ENCODE results near the gene TMEM63A. TPM values are rescaled to one million over a fixed set of nuclear protein-coding genes. Genes with fewer than 3 reads are reported as not detected.

TMEM63A gene
- total and polyA plus RNA-seq, 2 experiments from 2014 or later, result 11.9 to 13.5 TPM

- in situ Hi-C loops (cut with MboI), result no loop called here
- Histone ChIP-seq H3K79me2 (ENCODE audit: insufficient read depth) (peaks cover 22% of the 10 kb centered on the region), H3F3A (ENCODE audit: insufficient read depth) (peaks cover 4% of the 10 kb centered on the region; the same call in 1 of the 2 replicates), H3K4me3 (no peak overlapping the region), H3K9me2 (ENCODE audit: insufficient read depth) (no peaks in the 10 kb centered on the region), H3K9me3 (ENCODE audit: low read depth) (no peaks in the 10 kb centered on the region), H3K4me1 (ENCODE audit: insufficient read depth) (peaks cover 12% of the 10 kb centered on the region; the same call in 1 of the 2 replicates), H3K27me3 (replicated peaks; ENCODE audit: insufficient read depth) (no peaks in the 10 kb centered on the region), H3K27ac (no peak overlapping the region), H3K9ac (no peak overlapping the region), H4K20me1 (ENCODE audit: insufficient read depth) (no peaks in the 10 kb centered on the region; the same call in 1 of the 2 replicates), H3K36me3 (ENCODE audit: low read depth) (0 out of 2 replicates have a peak, but pooled peaks cover 2% of the 10 kb centered on the region), H3K4me2 (ENCODE audit: unreplicated experiment) (no peak overlapping the region), H2AFZ (no peak overlapping the region)
- WGBS, 2 experiments (ENCODE audit: low coverage in 1 of 2, low lambda C conversion rate in 2 of 2, missing lambda C conversion rate in 2 of 2), result 74 to 83% methylated on average over 4 of the region's 4 CpGs
- TF ChIP-seq EZH2phosphoT487 (IDR thresholded peaks at IDR 0.05; ENCODE audit: insufficient read depth, low read depth) (no peak), EZH2 (IDR thresholded peaks at IDR 0.05; ENCODE audit: insufficient read depth, poor library complexity, severe bottlenecking) (no peak)
- DNase-seq, result no peak
These were observed 3.9 kb downstream of the TMEM63A start for GRCh38 chr1:225878282-225878681.

DNA sequence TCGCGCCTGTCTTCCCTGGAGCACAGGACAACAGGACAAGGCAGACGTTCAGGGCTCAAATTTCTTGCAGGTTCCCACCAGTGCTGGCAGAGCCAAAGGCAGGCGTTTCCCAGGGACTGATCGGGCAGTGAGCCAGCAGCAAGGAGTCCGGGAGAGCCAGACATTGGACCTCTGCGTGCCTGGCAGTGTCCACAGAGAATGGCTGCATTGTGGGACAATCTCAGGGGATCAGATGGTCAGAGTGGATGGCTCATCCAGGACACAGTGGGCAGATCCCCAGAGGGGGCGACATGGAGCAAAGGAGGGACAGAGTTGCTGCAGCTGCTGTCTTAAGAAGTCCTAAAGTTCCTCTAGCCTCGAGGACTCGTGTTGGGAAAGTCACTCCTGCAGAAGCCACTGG is 4.6 kb downstream of the TMEM63A start:
- H3K27ac ChIP-seq, result no peak overlapping the region
- H4K20me1 ChIP-seq (ENCODE audit: insufficient read depth), result no peaks in the 10 kb centered on the region; the same call in 1 of the 2 replicates
- DNase-seq, result peak; percentile 69
- in situ Hi-C loops (cut with MboI), result no loop called here
- H3F3A ChIP-seq (ENCODE audit: insufficient read depth), result peaks cover 4% of the 10 kb centered on the region; the same call in 1 of the 2 replicates
- H3K79me2 ChIP-seq (ENCODE audit: insufficient read depth), result peaks cover 18% of the 10 kb centered on the region
- H3K4me2 ChIP-seq (ENCODE audit: unreplicated experiment), result no peak overlapping the region
- H2AFZ ChIP-seq, result no peak overlapping the region
- H3K36me3 ChIP-seq (ENCODE audit: low read depth), result 0 out of 2 replicates have a peak, but pooled peaks cover 2% of the 10 kb centered on the region
- H3K27me3 ChIP-seq (replicated peaks; ENCODE audit: insufficient read depth), result no peaks in the 10 kb centered on the region
- no peaks in the 10 kb centered on the region for H3K9me3 ChIP-seq (ENCODE audit: low read depth)
- TF ChIP-seq EZH2 (IDR thresholded peaks at IDR 0.05; ENCODE audit: insufficient read depth, poor library complexity, severe bottlenecking) (no peak), EZH2phosphoT487 (IDR thresholded peaks at IDR 0.05; ENCODE audit: insufficient read depth, low read depth) (no peak)
- H3K9ac ChIP-seq, result no peak overlapping the region
- no peaks in the 10 kb centered on the region for H3K9me2 ChIP-seq (ENCODE audit: insufficient read depth)
- no peak overlapping the region for H3K4me3 ChIP-seq
- 23 to 31% methylated on average over 10 of the region's 10 CpGs for WGBS, 2 experiments (ENCODE audit: low coverage in 1 of 2, low lambda C conversion rate in 2 of 2, missing lambda C conversion rate in 2 of 2)
- peaks cover 9% of the 10 kb centered on the region; the same call in 1 of the 2 replicates for H3K4me1 ChIP-seq (ENCODE audit: insufficient read depth)

DNA sequence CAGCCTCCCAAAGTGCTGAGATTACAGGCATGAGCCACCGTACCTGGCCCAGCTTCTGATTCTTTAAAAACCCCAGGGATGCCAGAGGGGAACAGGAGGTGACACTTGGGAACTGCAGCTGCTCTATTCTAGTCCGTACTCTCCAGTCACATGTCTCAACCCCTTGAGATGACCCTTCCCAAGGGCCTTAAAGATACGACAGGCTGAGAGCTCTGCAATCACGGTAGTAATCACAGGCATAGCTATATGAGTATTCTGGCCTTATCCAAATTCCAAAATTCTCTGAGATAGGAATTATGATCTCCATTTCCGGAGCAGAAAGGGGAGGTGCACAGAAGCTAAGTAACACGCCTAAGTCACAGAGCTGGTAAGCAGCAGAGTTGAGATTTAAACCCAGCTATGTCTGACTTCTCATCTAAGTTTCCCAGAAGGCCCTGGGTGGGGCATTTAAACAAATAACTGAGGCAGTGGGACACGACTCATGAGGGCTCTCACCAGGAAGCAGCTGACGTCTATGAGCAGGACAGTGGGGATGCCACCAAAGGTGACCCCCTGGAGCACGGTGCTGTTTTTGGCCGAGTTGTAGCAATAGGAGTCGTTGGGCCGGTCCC is 5.2 kb downstream of the TMEM63A start:
- Histone ChIP-seq H3K4me2 (ENCODE audit: unreplicated experiment) (no peak overlapping the region), H3K9me3 (ENCODE audit: low read depth) (no peaks in the 10 kb centered on the region), H3K36me3 (ENCODE audit: low read depth) (0 out of 2 replicates have a peak, but pooled peaks cover 2% of the 10 kb centered on the region), H3K27me3 (replicated peaks; ENCODE audit: insufficient read depth) (no peaks in the 10 kb centered on the region), H3K4me1 (ENCODE audit: insufficient read depth) (peaks cover 9% of the 10 kb centered on the region; the same call in 1 of the 2 replicates), H3K9me2 (ENCODE audit: insufficient read depth) (no peaks in the 10 kb centered on the region), H3K79me2 (ENCODE audit: insufficient read depth) (peaks cover 18% of the 10 kb centered on the region), H3K4me3 (no peak overlapping the region), H3K9ac (no peak overlapping the region), H4K20me1 (ENCODE audit: insufficient read depth) (no peaks in the 10 kb centered on the region; the same call in 1 of the 2 replicates), H3F3A (ENCODE audit: insufficient read depth) (peaks cover 4% of the 10 kb centered on the region; the same call in 1 of the 2 replicates), H2AFZ (no peak overlapping the region), H3K27ac (no peak overlapping the region)
- whole genome bisulfite sequencing, 2 experiments (ENCODE audit: low coverage in 1 of 2, low lambda C conversion rate in 2 of 2, missing lambda C conversion rate in 2 of 2), result 85 to 87% methylated on average over 12 of the region's 12 CpGs
- in situ Hi-C loops (cut with MboI), result no loop called here
- TF ChIP-seq EZH2 (IDR thresholded peaks at IDR 0.05; ENCODE audit: insufficient read depth, poor library complexity, severe bottlenecking), result no peak
- no peak for TF ChIP-seq EZH2phosphoT487 (IDR thresholded peaks at IDR 0.05; ENCODE audit: insufficient read depth, low read depth)
- DNase-seq, result no peak

DNA sequence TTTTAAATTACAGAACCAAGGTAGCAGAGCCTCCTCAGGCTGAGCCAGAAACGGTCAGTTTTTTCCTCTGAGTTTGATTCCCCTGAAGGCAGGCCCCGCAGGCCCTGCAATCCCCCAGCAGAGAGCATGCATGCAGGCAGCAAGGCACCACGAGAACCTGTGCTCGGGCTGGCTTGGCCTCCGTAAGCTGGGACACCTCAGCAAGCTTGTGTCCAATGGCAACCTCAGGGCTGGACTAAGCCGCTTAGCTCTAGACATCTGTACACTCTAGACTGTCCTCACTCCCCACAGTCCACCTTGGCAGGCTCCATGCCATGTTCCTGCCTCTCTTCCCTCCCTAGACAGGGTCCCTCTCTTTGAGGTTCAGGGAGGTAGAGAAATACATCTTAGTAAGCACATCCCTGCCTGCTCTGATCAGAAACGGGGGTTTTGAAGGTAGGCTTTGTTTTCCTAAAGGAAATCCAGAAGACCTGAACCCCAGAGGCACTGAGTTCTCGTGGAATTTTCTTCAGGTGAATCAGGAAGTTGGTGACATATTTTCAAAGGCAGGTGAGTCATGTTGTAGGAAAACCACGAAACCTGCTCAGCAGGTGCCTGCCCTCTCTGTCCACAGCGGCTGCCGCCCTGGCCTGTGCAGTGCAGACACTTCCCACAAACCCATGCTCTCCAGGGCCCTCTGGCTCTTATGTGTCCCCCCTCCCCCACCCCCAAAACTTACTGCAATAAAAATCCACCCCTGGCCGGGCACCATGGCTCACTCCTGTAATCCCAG is 7.0 kb downstream of the TMEM63A start:
- Histone ChIP-seq H4K20me1 (ENCODE audit: insufficient read depth) (no peaks in the 10 kb centered on the region; the same call in 1 of the 2 replicates), H3K4me2 (ENCODE audit: unreplicated experiment) (no peak overlapping the region), H3K9me2 (ENCODE audit: insufficient read depth) (no peaks in the 10 kb centered on the region), H3K9me3 (ENCODE audit: low read depth) (no peaks in the 10 kb centered on the region), H3K4me1 (ENCODE audit: insufficient read depth) (no peaks in the 10 kb centered on the region), H3K27me3 (replicated peaks; ENCODE audit: insufficient read depth) (no peaks in the 10 kb centered on the region), H2AFZ (no peak overlapping the region), H3K4me3 (no peak overlapping the region), H3K9ac (no peak overlapping the region), H3F3A (ENCODE audit: insufficient read depth) (no peaks in the 10 kb centered on the region), H3K79me2 (ENCODE audit: insufficient read depth) (peaks cover 3% of the 10 kb centered on the region), H3K27ac (no peak overlapping the region), H3K36me3 (ENCODE audit: low read depth) (0 out of 2 replicates have a peak, but pooled peaks cover 2% of the 10 kb centered on the region)
- TF ChIP-seq EZH2 (IDR thresholded peaks at IDR 0.05; ENCODE audit: insufficient read depth, poor library complexity, severe bottlenecking), result no peak
- in situ Hi-C loops (cut with MboI), result no loop called here
- WGBS, 2 experiments (ENCODE audit: low coverage in 1 of 2, low lambda C conversion rate in 2 of 2, missing lambda C conversion rate in 2 of 2), result 88 to 90% methylated on average over 12 of the region's 12 CpGs
- DNase-seq, result no peak
